HepG2 (cell line): ENCODE data around the gene KCNMA1. TPM values are rescaled to one million over a fixed set of nuclear protein-coding genes. Genes with fewer than 3 reads are reported as not detected.

Source experiments
- ATAC-seq: fragments of 200-7000 bp; cut with Tn5 transposase; 3 replicates; pipeline ENCODE4 v1.9.1; 2020; ENCODE audit warnings: mild to moderate bottlenecking, moderate library complexity
- BruUV-seq: library from RNA; stranded (reverse); fragments of 400-500 nt; replicated peaks from 2 replicates; lab custom pipeline; 2021; lab: Mats Ljungman, UMichigan
- CTCF ChIA-PET: fragments of 300-600 bp; formaldehyde crosslinking; extraction: SDS; loops from one replicate; lab custom pipeline; 2021; ENCODE audit warnings: low total read pairs, inconsistent platforms, low intra/inter-chr PET ratio; lab: Yijun Ruan, JAX
- POLR2A ChIA-PET: fragments of 350-600 bp; sonication (Branson Sonifier 250); formaldehyde crosslinking; loops from one replicate; lab custom pipeline; 2020; ENCODE audit warnings: antibody characterized with exemption, inconsistent platforms; lab: Yijun Ruan, JAX
- DNase-seq: peaks from one replicate; pipeline ENCODE4 v3.0.0-alpha.2; 2015; ENCODE audit warnings: low spot score
- FAIRE-seq: peaks from 3 replicates; lab custom pipeline; 2011; peaks lifted over from hg19 to GRCh38; lab: Jason Lieb, UNC
- H2AFZ ChIP-seq: one replicate; pipeline ENCODE4 v1.6.1; 2011; ENCODE audit warnings: low read length, inconsistent platforms
- H3K27ac ChIP-seq: fragments of 300-600 bp; 3 replicates; pipeline ENCODE4 v1.8.0; 2011; ENCODE audit warnings: mixed run types, mild to moderate bottlenecking, mixed read lengths, low read length, inconsistent platforms; ENCODE audit not compliant: insufficient read depth; ENCODE audit errors: extremely low read length
- H3K27me3 ChIP-seq, 2 experiments: fragments of 200-600 bp in 1 of 2; 2 replicates in 1 of 2; 3 replicates in 1 of 2; pipeline versions ENCODE4 v1.6.0 to v1.8.0; 2011; ENCODE audit warnings: low read length in 2 of 2, mild to moderate bottlenecking in 2 of 2, moderate library complexity in 2 of 2, inconsistent platforms in 1 of 2; ENCODE audit not compliant: insufficient read depth in 2 of 2, control insufficient read depth in 1 of 2
- H3K36me3 ChIP-seq, 2 experiments: fragments of 200-600 bp in 1 of 2; replicated peaks in 1 of 2; 2 replicates in 1 of 2; 3 replicates in 1 of 2; pipeline versions ENCODE4 v1.5.1 to v1.8.0; 2011; ENCODE audit warnings: low read length in 2 of 2, inconsistent platforms in 1 of 2; ENCODE audit not compliant: insufficient read depth in 2 of 2, control insufficient read depth in 1 of 2
- H3K4me1 ChIP-seq: 2 replicates; pipeline ENCODE4 v1.5.1; 2012; ENCODE audit warnings: low read length, inconsistent platforms; ENCODE audit not compliant: insufficient read depth
- H3K4me2 ChIP-seq: 2 replicates; pipeline ENCODE4 v1.6.0; 2011; ENCODE audit warnings: low read depth, low read length, inconsistent platforms
- H3K4me3 ChIP-seq, 3 experiments: fragments of 200-600 bp in 1 of 3; sonication (generic), shearing (Covaris generic) in 1 of 3; replicated peaks in 1 of 3; 2 replicates each; pipeline ENCODE4 v1.5.1; 2011 to 2016; ENCODE audit warnings: low read length in 3 of 3, inconsistent platforms in 2 of 3, low read depth in 2 of 3, mild to moderate bottlenecking in 2 of 3, control low read depth in 1 of 3, mixed read lengths in 1 of 3; ENCODE audit not compliant: insufficient read depth in 1 of 3
- H3K79me2 ChIP-seq: one replicate; pipeline ENCODE4 v1.6.1; 2011; ENCODE audit warnings: low read length, inconsistent platforms; ENCODE audit not compliant: insufficient read depth
- H3K9ac ChIP-seq: 2 replicates; pipeline ENCODE4 v1.6.0; 2011; ENCODE audit warnings: mild to moderate bottlenecking, low read depth, low read length, inconsistent platforms; ENCODE audit not compliant: insufficient read depth
- H3K9me3 ChIP-seq: 2 replicates; pipeline ENCODE4 v1.5.1; 2012; ENCODE audit warnings: mild to moderate bottlenecking, low read length
- H4K20me1 ChIP-seq: 2 replicates; pipeline ENCODE4 v1.6.0; 2011; ENCODE audit warnings: inconsistent platforms, mild to moderate bottlenecking, low read length, moderate library complexity; ENCODE audit not compliant: insufficient read depth
- ATF6 ChIP-seq: sonication (generic); formaldehyde crosslinking; conservative IDR thresholded peaks from 2 replicates; pipeline ENCODE4 v1.4.0; 2020; ENCODE audit warnings: missing genetic modification reagents
- ATF7-NPFF ChIP-seq: sonication (generic); formaldehyde crosslinking; IDR thresholded peaks from 2 replicates; pipeline ENCODE4 v1.8.1; 2023; ENCODE audit warnings: mild to moderate bottlenecking, low read depth, missing genetic modification reagents, moderate library complexity
- BATF2 ChIP-seq: sonication (generic); formaldehyde crosslinking; IDR thresholded peaks from 2 replicates; pipeline ENCODE4 v1.8.0; 2022; ENCODE audit warnings: mild to moderate bottlenecking, missing genetic modification reagents, moderate library complexity
- BORCS8-MEF2B ChIP-seq: sonication (generic); formaldehyde crosslinking; IDR thresholded peaks from 2 replicates; pipeline ENCODE4 v1.8.0; 2022; ENCODE audit warnings: mild to moderate bottlenecking, missing genetic modification reagents
- FOXJ3 ChIP-seq: sonication (generic); formaldehyde crosslinking; IDR thresholded peaks from 2 replicates; pipeline ENCODE4 v1.4.0; 2020; ENCODE audit warnings: missing genetic modification reagents, mild to moderate bottlenecking, borderline replicate concordance
- GABPA ChIP-seq, 2 experiments: IDR thresholded peaks; 2 replicates each; pipeline ENCODE4 v1.6.1; 2011 to 2016; ENCODE audit warnings: low read depth in 2 of 2, low read length in 1 of 2, missing biosample characterization in 1 of 2, missing genetic modification characterization in 1 of 2
- KDM6A ChIP-seq: IDR thresholded peaks from 2 replicates; pipeline ENCODE4 v1.6.1; 2016; ENCODE audit warnings: low read depth
- MLXIP ChIP-seq: sonication (generic); formaldehyde crosslinking; IDR thresholded peaks from 2 replicates; pipeline ENCODE4 v1.9.0; 2021; ENCODE audit warnings: missing genetic modification reagents, borderline replicate concordance
- PATZ1 ChIP-seq: sonication (generic); formaldehyde crosslinking; IDR thresholded peaks from 2 replicates; pipeline ENCODE4 v1.4.0; 2020; ENCODE audit warnings: missing genetic modification reagents
- U2AF2 ChIP-seq: fragments of 200-400 bp; formaldehyde crosslinking; IDR thresholded peaks from 2 replicates; pipeline ENCODE4 v1.6.1; 2017; ENCODE audit warnings: low read depth, mild to moderate bottlenecking, low read length
- ZBTB34 ChIP-seq: sonication (generic); formaldehyde crosslinking; IDR thresholded peaks from 2 replicates; pipeline ENCODE4 v1.8.0; 2022; ENCODE audit warnings: mild to moderate bottlenecking, missing genetic modification reagents
- ZNF274 ChIP-seq: sonication (generic); formaldehyde crosslinking; IDR thresholded peaks from 2 replicates; pipeline ENCODE4 v1.5.1; 2020; ENCODE audit warnings: mild to moderate bottlenecking, missing genetic modification reagents
- ZNF557 ChIP-seq: sonication (generic); formaldehyde crosslinking; IDR thresholded peaks from 2 replicates; pipeline ENCODE4 v1.4.0; 2020; ENCODE audit warnings: missing genetic modification reagents
- ZNF616 ChIP-seq: sonication (generic); formaldehyde crosslinking; IDR thresholded peaks from 2 replicates; pipeline ENCODE4 v1.5.0; 2020; ENCODE audit warnings: low read depth, mild to moderate bottlenecking, missing genetic modification reagents
- ZNF7 ChIP-seq: IDR thresholded peaks from 2 replicates; pipeline ENCODE4 v1.6.1; 2016; ENCODE audit warnings: missing biosample characterization, missing genetic modification reagents
- WGBS: methylation state at CpG from one replicate; pipeline ENCODE4 v1.1.6; 2017; ENCODE audit warnings: low lambda C conversion rate; 5-methylcytosine and 5-hydroxymethylcytosine counted together
- in situ Hi-C: cut with HindIII; loops from 2 replicates; pipeline ENCODE4 v1.10.0; 2017; ENCODE audit warnings: low pct_unique_long_range_greater_than_20kb; ENCODE audit not compliant: extremely low pct_ligation_motif_present
- intact Hi-C: fragments of 100-400 bp; cut with micrococcal nuclease; formaldehyde crosslinking; loops from one replicate; pipeline ENCODE4 v1.10.0; 2022; ENCODE audit not compliant: unreplicated experiment
- polyA plus RNA-seq, 8 experiments: library from polyadenylated mRNA; depleted of rRNA in 3 of 8; stranded (reverse) in 7 of 8; unstranded in 1 of 8; fragments of >200 nt; fragmentation: Illumina TruSeq in 4 of 8; extraction: Trizol in 4 of 8; gene quantifications; 2 replicates each; pipeline versions ENCODE4 v1.2.1 to v1.2.3, GENCODE V29; 2011 to 2016; ENCODE audit warnings: low read depth in 4 of 8, missing spikeins in 1 of 8, mixed read lengths in 1 of 8; ENCODE audit not compliant: insufficient read depth in 1 of 8
- total RNA-seq, 5 experiments: library from RNA; depleted of rRNA; stranded (reverse); fragments of >200 nt; fragmentation: Illumina TruSeq; extraction: Trizol; gene quantifications; 2 replicates each; pipeline ENCODE4 v1.2.3, GENCODE V29; 2016; ENCODE audit warnings: low read depth in 1 of 5

The KCNMA1 gene
- total and polyA plus RNA-seq, 2 of the 13 experiments (the other 11 are each of a cell fraction or from before 2014, with no cell fraction given), result 0.02 TPM; not detected in 1

GRCh38 chr10:76982671-76983070 lies 654.9 kb downstream of the KCNMA1 start (continued):
- TF ChIP-seq BORCS8-MEF2B (CRISPR knock-in tag), result no peak
- no peak for TF ChIP-seq FOXJ3
- no peak for TF ChIP-seq GABPA (IDR thresholded peaks at IDR 0.05; ENCODE audit: low read depth, low read length)
- TF ChIP-seq GABPA (CRISPR knock-in tag; IDR thresholded peaks at IDR 0.05; ENCODE audit: low read depth), result no peak
- TF ChIP-seq MLXIP (CRISPR knock-in tag), result no peak
- TF ChIP-seq BATF2 (CRISPR knock-in tag), result no peak
- TF ChIP-seq, all 625 proteins: peak for 0

- intact Hi-C loops, result loop anchor here (5.0 to 10.0 kb wide), 2 partner anchors 134 to 434 kb away; no protein-coding TSS in a partner anchor
- Histone ChIP-seq H3K4me1 (no peaks in the 10 kb centered on the region), H3K36me3 (no peaks in the 10 kb centered on the region), H3K9ac (no peak overlapping the region), H3K4me3 (no peak overlapping the region), H4K20me1 (no peaks in the 10 kb centered on the region), H3K9me3 (no peaks in the 10 kb centered on the region), H2AFZ (no peak overlapping the region), H3K4me2 (no peak overlapping the region), H3K79me2 (no peaks in the 10 kb centered on the region), H3K27ac (no peak overlapping the region), H3K27me3 (peaks cover 2 to 36% of the 10 kb centered on the region in 2 experiments; a peak in 3 of 5 replicates)
- in situ Hi-C loops, result no loop called here
- DNase-seq (no peak), ATAC-seq (no peak), FAIRE-seq (no peak)
- ChIA-PET POLR2A (no interaction called here), CTCF (no interaction called here)
- no TSS peak for BruUV-seq
- 37% methylated on average over 7 of the region's 7 CpGs for WGBS
- TF ChIP-seq ATF7-NPFF (CRISPR knock-in tag) (no peak), PATZ1 (CRISPR knock-in tag) (no peak), ZBTB34 (CRISPR knock-in tag) (no peak), KDM6A (CRISPR knock-in tag) (no peak), ZNF7 (CRISPR knock-in tag) (no peak), ZNF557 (CRISPR knock-in tag) (no peak), ATF6 (no peak), ZNF616 (CRISPR knock-in tag) (no peak), ZNF274 (no peak), U2AF2 (no peak)
Observed at GRCh38 chr10:76981251-76981650, 656.4 kb downstream of the KCNMA1 start.
